Fibroblast of peridontal ligament (primary cell): Measurements from ENCODE around the gene ARID5B.

Source experiments
- DNase-seq: peaks from one replicate; pipeline ENCODE4 v3.0.0-alpha.2; 2010; ENCODE audit errors: extremely low read depth

Gene ARID5B

DNA sequence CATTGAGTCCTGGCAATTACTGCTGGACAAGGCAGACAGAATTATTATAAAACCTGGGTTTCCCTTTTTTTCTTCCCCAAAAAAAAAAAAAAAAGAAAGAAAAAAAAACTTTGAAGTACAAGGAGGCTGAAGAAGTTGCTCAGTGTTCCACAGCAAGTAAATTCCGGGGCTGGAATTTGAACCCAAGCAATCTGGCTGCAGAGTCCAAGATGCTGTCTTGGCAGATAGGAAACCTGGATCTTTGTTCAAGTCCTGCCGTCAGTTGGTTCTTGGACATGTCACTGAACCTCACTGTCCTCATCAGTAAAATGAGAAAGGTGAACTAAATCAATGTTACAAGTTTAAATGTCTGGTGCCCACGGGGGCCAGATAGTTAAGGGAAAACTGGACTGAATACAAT, 35.3 kb downstream of the ARID5B start:
- no peak for DNase-seq

- peak; percentile 69 for DNase-seq
These were observed 36.3 kb downstream of the ARID5B start for GRCh38 chr10:61937631-61938351.

DNA sequence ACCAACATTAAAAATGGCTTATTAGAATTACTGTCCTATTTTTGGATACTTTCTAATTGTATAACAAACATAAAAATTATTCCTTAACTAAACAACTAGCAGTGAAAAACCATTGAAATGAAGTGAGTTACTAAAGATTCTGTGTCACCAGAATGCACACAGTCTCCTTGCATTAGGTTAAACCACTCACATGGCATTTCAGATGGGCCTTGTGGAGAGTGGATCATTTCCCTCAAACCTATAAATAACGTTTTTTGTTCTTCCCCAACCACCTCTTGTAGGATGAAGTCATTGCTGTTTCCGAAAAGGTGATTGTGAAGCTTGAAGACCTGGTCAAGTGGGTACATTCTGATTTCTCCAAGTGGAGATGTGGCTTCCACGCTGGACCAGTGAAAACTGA, 38.4 kb downstream of the ARID5B start:
- DNase-seq: no peak

DNA sequence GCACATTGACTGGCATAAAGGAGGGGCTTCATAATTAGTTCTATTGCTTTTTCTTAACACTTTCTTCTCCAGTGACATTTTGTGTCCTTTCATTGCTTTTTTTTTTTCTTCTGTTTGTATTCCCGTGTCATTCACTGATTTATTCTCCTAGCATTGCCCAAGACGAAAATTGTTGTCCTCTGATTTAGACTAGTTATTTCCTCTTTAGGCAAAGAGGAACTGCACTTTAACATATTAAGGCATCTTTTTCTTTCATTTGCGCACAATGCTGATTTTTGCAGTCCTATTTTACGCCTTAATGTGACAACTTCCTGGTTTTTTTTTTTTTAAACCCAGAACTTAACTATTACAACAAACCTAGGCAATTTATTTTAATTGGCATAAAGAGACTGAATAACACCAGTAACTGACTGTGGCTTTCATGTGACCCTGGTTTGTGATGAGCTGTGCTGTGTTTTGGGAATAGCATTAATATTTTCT, 39.7 kb downstream of the ARID5B start:
- DNase-seq: no peak

DNA sequence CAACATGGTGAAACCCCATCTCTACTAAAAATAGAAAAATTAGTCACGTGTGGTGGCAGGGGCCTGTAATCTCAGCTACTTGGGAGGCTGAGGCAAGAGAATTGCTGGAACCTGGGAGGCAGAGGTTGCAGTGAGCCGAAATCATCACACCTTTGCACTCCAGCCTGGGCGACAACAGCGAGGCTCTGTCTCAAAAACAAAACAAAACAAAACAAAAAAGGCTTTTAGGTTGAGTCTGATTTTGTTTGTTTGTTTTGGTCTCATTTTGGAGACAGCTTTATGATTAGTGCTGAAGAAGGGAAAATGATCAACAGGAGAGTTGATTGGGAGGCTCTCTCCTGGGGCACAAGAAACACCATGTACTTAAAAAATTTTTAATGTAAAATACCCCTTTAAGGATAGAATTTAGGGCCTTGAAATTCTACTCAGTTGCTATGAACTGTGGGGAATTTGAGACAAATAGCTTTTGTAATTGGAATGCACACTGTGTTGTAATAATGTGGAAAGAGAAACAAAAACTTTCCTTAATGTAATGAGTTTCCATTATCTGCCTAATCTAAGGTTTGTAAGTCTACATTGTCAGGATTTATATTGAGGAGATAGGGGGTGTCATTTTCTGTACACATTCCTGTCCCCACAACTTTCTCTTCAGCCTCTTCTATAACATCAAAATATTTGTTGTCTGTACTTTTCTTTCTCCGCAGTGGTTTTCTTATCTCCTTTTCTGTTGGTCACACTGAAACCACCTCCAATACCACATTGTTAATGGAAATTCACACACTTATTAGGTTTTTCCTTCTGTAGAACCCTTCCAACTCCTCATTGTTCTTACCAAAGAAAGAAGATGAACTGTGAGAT, 41.3 kb downstream of the ARID5B start:
- peak; percentile 76 for DNase-seq

DNA sequence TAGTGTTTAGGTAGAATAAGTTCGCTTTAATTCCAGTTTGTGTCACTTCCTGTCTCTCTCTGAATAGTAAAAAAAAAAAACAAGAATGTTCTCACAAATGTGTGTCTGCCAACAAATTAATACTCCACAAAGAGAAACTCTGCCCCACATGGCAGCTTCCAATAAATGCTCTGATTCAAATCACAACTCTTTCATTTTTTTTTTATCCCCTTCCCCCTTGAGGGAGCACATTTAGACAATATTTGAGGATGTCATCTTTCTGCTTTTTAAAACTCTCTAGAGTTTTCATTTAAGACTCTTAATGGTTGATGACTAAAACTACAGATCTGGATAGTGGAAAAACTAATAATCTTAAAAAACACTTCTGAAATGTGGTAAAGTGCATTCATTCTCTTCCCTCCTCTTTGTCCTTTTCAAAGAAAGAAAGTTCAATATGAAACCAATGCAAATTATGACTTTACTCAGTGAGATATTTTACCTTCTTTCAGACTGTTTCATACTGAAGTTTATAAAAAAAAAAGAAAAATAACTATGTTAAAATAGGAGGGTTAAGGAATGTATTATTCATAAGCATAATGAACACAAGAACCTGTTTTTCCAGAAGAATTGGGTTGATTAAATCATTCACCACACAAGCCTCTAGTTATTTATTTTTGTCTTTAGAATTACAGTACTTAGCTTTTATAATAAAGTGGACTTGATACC, 42.3 kb downstream of the ARID5B start:
- DNase-seq: peak; percentile 55

DNA sequence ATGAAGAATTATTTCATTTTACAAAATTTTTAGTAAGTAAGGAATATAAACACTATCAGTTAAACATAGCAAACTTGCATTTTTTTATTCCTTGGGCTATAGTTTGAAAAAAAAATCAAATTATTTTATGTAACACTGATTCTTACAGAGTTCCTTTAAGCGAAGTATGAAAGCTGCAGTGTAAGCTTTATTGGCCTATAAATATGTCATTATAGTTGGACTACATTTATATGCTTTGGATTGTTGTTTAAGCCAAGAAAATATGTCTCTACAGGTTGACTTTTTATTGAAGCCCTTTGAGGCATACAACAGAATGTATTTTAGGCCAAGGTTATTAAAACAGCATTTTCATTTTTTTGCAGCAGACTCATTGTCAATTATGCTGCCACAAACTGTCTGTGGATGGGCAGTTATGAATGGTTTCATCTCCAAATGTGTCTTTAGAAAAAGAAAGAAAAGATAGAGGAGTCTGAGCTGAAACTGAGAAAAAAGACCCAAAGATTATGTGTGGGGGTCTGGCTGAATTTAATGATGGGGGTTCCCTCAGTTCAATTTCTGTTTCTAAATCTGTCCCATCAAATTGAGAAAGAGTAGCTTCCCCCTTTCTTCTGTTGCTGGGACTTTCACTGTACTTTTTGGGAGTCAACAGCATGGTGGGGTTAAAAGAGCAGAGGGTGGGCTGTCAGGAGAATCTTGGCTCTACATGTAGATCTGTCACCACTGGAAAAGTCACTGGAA, 43.1 kb downstream of the ARID5B start:
- no peak for DNase-seq

DNA sequence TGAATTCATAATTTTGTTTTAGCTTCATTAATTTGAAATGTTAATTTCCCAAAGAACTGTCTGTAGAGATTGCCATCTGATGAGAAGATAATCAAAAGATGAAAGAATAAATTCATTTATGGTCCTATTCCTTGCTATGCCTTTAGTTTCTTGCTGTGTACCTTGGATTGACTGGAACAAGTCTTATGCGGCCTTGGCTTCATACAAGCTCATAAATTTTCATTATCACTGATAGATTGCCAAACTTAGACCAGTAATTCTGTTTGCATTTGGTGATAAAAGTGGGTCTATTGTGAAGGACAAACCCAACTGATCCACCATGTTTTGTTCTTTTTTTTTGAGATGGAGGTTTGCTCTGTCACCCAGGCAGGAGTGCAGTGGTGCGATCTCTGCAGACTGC, 48.2 kb downstream of the ARID5B start:
- no peak for DNase-seq

GRCh38 chr10:61950449-61951143, 49.1 kb downstream of the ARID5B start:
- DNase-seq: no peak

DNA sequence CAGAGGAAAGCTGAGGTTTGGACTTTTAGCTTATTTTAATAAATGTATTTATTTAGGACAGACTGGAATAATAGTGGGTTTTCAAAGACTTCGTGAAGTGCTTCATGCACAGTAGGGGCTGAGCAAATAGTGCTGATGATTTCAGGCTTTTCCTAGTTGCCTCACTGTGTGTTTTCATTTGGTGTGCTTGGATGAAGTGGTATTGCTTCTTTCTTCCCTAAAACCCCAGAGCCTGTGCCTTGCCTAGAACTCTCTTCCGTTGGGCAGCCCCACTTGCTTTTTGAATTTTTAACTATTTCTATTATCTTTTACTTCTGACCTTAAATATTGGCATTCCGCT, 49.6 kb downstream of the ARID5B start:
- DNase-seq: no peak

DNA sequence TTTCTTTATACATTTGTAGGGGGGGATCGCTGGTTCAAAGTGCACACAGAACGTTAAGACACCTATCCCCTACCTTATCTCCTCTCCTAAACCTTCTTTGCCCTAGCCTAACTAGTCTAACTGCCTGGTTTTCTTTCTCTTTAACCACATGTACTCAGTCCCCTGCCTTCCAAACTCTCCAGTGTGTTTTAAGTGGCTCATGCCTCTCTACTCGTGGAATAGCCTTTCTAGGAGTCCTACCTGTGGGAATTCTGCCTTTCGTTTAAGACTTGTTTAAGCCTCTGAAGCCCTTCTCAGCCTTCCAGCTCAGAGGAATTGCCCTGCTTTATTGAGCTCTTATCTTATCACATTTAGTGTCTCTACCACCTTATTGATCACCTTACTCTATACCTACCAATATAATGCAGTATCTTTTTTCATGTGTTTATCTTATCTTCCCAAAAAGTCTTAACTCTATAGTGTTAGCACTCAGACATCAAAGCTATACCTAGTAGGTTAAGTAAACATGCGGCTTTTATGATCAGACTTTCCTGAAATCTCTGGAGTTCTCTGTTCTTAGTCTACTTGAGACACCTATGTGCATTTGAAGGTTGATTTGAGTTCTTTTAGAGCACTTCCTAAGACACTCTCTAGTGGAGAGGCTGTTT, 50.7 kb downstream of the ARID5B start:
- no peak for DNase-seq

- DNase-seq: no peak
These were observed 51.7 kb downstream of the ARID5B start for GRCh38 chr10:61953183-61953582.

- no peak for DNase-seq
These were observed 56.3 kb downstream of the ARID5B start for GRCh38 chr10:61957806-61958205.

DNA sequence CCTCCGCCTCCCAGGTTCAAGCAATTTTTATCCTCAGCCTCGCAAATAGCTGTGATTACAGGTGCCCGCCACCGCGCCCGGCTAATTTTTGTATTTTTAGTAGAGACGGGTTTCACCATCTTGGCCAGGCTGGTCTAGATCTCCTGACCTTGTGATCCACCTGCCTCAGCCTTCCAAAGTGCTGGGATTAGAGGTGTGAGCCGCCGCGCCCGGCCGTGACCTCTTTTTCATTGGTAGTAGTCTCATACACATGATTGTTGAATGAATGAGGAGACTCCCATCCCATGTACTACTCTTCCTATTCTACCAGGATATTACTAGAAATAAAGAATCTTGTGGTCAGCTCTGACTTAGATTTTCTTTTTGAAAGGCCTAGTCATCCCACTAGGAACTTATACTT, 56.8 kb downstream of the ARID5B start:
- DNase-seq: no peak

DNA sequence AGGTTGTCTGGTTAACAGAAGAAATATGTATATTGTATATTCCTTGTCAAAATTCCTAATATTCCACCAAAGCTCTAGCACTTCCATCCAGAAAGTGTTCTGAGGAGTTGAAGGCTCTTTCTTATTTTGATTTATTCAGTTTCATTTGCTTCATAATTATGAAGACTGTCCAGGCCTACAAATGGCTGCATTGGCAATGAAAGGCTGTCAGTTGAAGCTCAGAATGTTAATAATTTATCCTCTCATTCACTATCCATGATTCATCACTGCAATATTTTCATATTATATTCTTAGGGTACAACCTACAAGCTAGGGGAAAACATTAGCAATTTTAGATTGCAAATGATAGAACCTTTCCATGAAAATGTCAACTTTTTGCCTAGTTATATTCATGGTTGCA, 57.3 kb downstream of the ARID5B start:
- DNase-seq: no peak

- DNase-seq: no peak
These were observed 58.3 kb downstream of the ARID5B start for GRCh38 chr10:61959814-61960213.

DNA sequence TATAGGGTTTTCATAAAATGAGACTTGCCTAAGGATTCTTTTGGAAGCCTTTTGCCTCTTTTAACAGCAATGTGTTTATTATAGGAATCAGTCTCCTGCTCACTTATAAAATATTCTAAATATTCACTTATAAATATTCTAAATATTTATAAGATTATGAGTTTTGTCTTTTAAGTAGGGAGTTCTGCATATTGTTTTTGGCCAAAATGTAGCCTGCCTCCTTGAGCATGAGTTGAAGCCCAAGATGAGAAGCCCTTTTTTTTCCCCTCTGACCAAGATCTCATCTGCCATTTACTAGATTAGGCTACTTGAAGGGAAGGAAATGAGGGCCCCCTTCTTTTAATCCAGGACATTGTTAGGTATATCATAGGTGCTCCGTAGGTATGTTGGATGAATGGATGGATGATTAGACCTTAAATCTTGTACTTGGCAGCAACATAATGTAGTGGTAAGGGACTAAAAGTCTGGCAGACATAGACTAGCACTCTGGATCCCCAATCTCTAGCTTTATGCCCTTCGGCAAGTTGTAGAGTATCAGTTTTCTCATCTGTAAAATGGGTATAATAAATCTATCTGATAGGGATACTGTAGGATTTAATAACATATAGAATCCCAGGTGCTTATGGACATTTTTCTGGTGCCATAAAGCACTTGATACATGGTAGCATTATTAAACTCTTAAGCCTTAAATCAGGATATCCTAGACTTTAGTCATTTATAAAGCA, 59.1 kb downstream of the ARID5B start:
- no peak for DNase-seq

DNA sequence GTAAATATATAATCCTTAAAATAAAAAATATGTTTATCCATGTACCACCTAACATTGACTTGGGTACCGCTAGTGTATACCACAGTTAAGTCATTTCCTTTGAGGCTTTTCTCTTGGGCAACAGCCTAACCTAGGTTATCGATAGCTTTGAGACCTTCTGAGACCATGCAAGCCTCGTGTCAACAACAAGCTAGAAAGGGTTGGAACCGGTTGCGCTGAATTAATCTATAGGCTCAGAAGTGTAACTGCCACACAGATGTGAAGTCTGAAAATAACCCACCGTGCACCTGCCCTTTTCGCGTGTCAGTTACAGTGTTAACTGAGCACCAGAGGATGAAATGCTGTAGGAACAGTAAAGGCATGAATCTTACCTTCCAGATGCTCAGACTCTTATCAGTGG, 59.8 kb downstream of the ARID5B start:
- DNase-seq: no peak

GRCh38 chr10:61962971-61963370, 61.5 kb downstream of the ARID5B start:
- DNase-seq: no peak

GRCh38 chr10:61963669-61964058, 62.2 kb downstream of the ARID5B start:
- no peak for DNase-seq
